Karpas-422 (cell line): ENCODE data around the gene PRH1. TPM values are rescaled to one million over a fixed set of nuclear protein-coding genes. Genes with fewer than 3 reads are reported as not detected.

Experiments used
- DNase-seq: peaks from one replicate; pipeline ENCODE4 v3.0.0-alpha.2; 2015
- H2AFZ ChIP-seq: fragments of 200-600 bp; sonication (generic); 2 replicates; pipeline ENCODE4 v1.6.1; 2014; ENCODE audit warnings: antibody characterized with exemption, low read length, mixed read lengths
- H3K27ac ChIP-seq: fragments of 200-600 bp; sonication (generic); 2 replicates; pipeline ENCODE4 v1.5.1; 2014; ENCODE audit warnings: mild to moderate bottlenecking, low read length, moderate library complexity
- H3K27me3 ChIP-seq: fragments of 200-600 bp; sonication (generic); 2 replicates; pipeline ENCODE4 v1.6.1; 2014; ENCODE audit warnings: low read length, mixed read lengths
- H3K36me3 ChIP-seq: fragments of 200-600 bp; sonication (generic); 2 replicates; pipeline ENCODE4 v1.6.1; 2014; ENCODE audit warnings: low read length, mixed read lengths; ENCODE audit not compliant: insufficient read depth
- H3K4me1 ChIP-seq: fragments of 200-600 bp; sonication (generic); 2 replicates; pipeline ENCODE4 v1.6.1; 2014; ENCODE audit warnings: mild to moderate bottlenecking, low read length, mixed read lengths
- H3K4me2 ChIP-seq: fragments of 200-600 bp; sonication (generic); 2 replicates; pipeline ENCODE4 v1.6.1; 2014; ENCODE audit warnings: low read length, low read depth, mild to moderate bottlenecking; ENCODE audit not compliant: poor library complexity, severe bottlenecking
- H3K4me3 ChIP-seq: fragments of 200-600 bp; sonication (generic); 2 replicates; pipeline ENCODE4 v1.5.1; 2014; ENCODE audit warnings: mild to moderate bottlenecking, antibody characterized with exemption, low read length, mixed read lengths
- H3K79me2 ChIP-seq: fragments of 200-600 bp; sonication (generic); 2 replicates; pipeline ENCODE4 v1.6.1; 2014; ENCODE audit warnings: mild to moderate bottlenecking, low read length, mixed read lengths
- H3K9ac ChIP-seq: fragments of 200-600 bp; sonication (generic); 2 replicates; pipeline ENCODE4 v1.6.0; 2014; ENCODE audit warnings: low read length
- H3K9me2 ChIP-seq: fragments of 200-600 bp; sonication (generic), shearing (Covaris generic); replicated peaks from 2 replicates; pipeline ENCODE4 v1.6.0; 2014; ENCODE audit warnings: mild to moderate bottlenecking, low read length, moderate library complexity; ENCODE audit not compliant: insufficient read depth
- H3K9me3 ChIP-seq: fragments of 300-700, 200-600 bp; sonication (generic); 2 replicates; pipeline ENCODE4 v1.6.1; 2014; ENCODE audit warnings: low read length, mixed read lengths
- H4K20me1 ChIP-seq: fragments of 200-600 bp; sonication (generic); 2 replicates; pipeline ENCODE4 v1.6.1; 2014; ENCODE audit warnings: mild to moderate bottlenecking, antibody characterized with exemption, low read length, low read depth; ENCODE audit not compliant: insufficient read depth
- total RNA-seq: library from RNA; depleted of rRNA; stranded (reverse); fragments of >200 nt; shearing (Covaris generic); gene quantifications from 2 replicates; pipeline ENCODE4 v1.2.3, GENCODE V29; 2014; ENCODE audit warnings: low replicate concordance; rRNA removed

Gene PRH1
- total RNA-seq: 27.7 and 64.5 TPM in 2 replicates

GRCh38 chr12:10884086-10884725 lies at the start of gene PRH1:
TSS of gene PRH1 (minus strand) at chr12:10884255. CDS start at chr12:10884217, 38 bp downstream.
- H4K20me1 ChIP-seq: no peaks in the 10 kb centered on the region
- H3K27ac ChIP-seq: no peak within 1 kb of the TSS
- H3K9ac ChIP-seq: no peak within 1 kb of the TSS
- H3K9me2 ChIP-seq: no peaks in the 10 kb centered on the region
- no peaks in the 10 kb centered on the region for H3K9me3 ChIP-seq
- DNase-seq: no peak
- H3K4me2 ChIP-seq: no peak within 1 kb of the TSS
- no peak within 1 kb of the TSS for H2AFZ ChIP-seq
- no peaks in the 10 kb centered on the region for H3K79me2 ChIP-seq
- no peaks in the 10 kb centered on the region for H3K27me3 ChIP-seq
- no peaks in the 10 kb centered on the region for H3K4me1 ChIP-seq
- no peaks in the 10 kb centered on the region for H3K36me3 ChIP-seq
- H3K4me3 ChIP-seq: no peak within 1 kb of the TSS

- Histone ChIP-seq H3K36me3 (no peaks in the 10 kb centered on the region), H2AFZ (no peak within 1 kb of the TSS), H3K4me3 (no peak within 1 kb of the TSS), H3K9me3 (no peaks in the 10 kb centered on the region), H3K9ac (no peak within 1 kb of the TSS), H3K9me2 (no peaks in the 10 kb centered on the region; the same call in 1 of the 2 replicates), H3K27ac (no peak within 1 kb of the TSS), H3K79me2 (no peaks in the 10 kb centered on the region), H3K27me3 (no peaks in the 10 kb centered on the region), H3K4me2 (no peak within 1 kb of the TSS), H3K4me1 (no peaks in the 10 kb centered on the region), H4K20me1 (no peaks in the 10 kb centered on the region)
- DNase-seq: no peak
Observed at GRCh38 chr12:10928746-10929286, 44.8 kb upstream of the PRH1 start, which contains the start of gene PRH2. TSS of gene PRH2 (plus strand) at chr12:10929236. CDS start at chr12:10929274, 38 bp downstream.

GRCh38 chr12:10926269-10926668 lies 42.2 kb upstream of the PRH1 start:
- H3K79me2 ChIP-seq: no peaks in the 10 kb centered on the region
- H3K36me3 ChIP-seq: no peaks in the 10 kb centered on the region
- no peak overlapping the region for H3K4me2 ChIP-seq
- no peaks in the 10 kb centered on the region for H4K20me1 ChIP-seq
- no peak overlapping the region for H3K27ac ChIP-seq
- H2AFZ ChIP-seq: no peak overlapping the region
- H3K27me3 ChIP-seq: no peaks in the 10 kb centered on the region
- H3K9me3 ChIP-seq: no peaks in the 10 kb centered on the region
- no peaks in the 10 kb centered on the region; the same call in 1 of the 2 replicates for H3K9me2 ChIP-seq
- no peak overlapping the region for H3K4me3 ChIP-seq
- H3K9ac ChIP-seq: no peak overlapping the region
- H3K4me1 ChIP-seq: no peaks in the 10 kb centered on the region
- no peak for DNase-seq

- Histone ChIP-seq H3K9me3 (no peaks in the 10 kb centered on the region), H2AFZ (no peak overlapping the region), H3K9ac (no peak overlapping the region), H3K36me3 (no peaks in the 10 kb centered on the region), H4K20me1 (no peaks in the 10 kb centered on the region), H3K4me2 (no peak overlapping the region), H3K27ac (no peak overlapping the region), H3K9me2 (no peaks in the 10 kb centered on the region), H3K4me3 (no peak overlapping the region), H3K79me2 (peaks cover 3% of the 10 kb centered on the region; the same call in 1 of the 2 replicates), H3K27me3 (no peaks in the 10 kb centered on the region), H3K4me1 (no peaks in the 10 kb centered on the region)
- no peak for DNase-seq
Observed at GRCh38 chr12:10919809-10920208, 35.8 kb upstream of the PRH1 start.

- Histone ChIP-seq H3K36me3 (no peaks in the 10 kb centered on the region), H3K4me1 (no peaks in the 10 kb centered on the region), H3K9me2 (no peaks in the 10 kb centered on the region), H3K4me3 (no peak overlapping the region), H4K20me1 (no peaks in the 10 kb centered on the region), H3K4me2 (no peak overlapping the region), H3K79me2 (no peaks in the 10 kb centered on the region), H2AFZ (no peak overlapping the region), H3K9ac (no peak overlapping the region), H3K9me3 (0 out of 2 replicates have a peak, but pooled peaks cover 4% of the 10 kb centered on the region), H3K27me3 (no peaks in the 10 kb centered on the region), H3K27ac (no peak overlapping the region)
- no peak for DNase-seq
Observed at GRCh38 chr12:10910380-10910779, 26.3 kb upstream of the PRH1 start.

- Histone ChIP-seq H2AFZ (no peak within 1 kb of the TSS), H3K79me2 (no peaks in the 10 kb centered on the region; the same call in 1 of the 2 replicates), H3K9me2 (no peaks in the 10 kb centered on the region), H4K20me1 (no peaks in the 10 kb centered on the region), H3K4me2 (no peak within 1 kb of the TSS), H3K27me3 (no peaks in the 10 kb centered on the region), H3K27ac (no peak within 1 kb of the TSS), H3K4me3 (no peak within 1 kb of the TSS), H3K36me3 (no peaks in the 10 kb centered on the region), H3K4me1 (no peaks in the 10 kb centered on the region), H3K9me3 (0 out of 2 replicates have a peak, but pooled peaks cover 4% of the 10 kb centered on the region), H3K9ac (no peak within 1 kb of the TSS)
- no peak for DNase-seq
Observed at GRCh38 chr12:10909462-10909861, 25.4 kb upstream of the PRH1 start, which contains the start of gene TAS2R13. TSS of gene TAS2R13 (minus strand) at chr12:10909562. CDS start at chr12:10909298, 264 bp downstream.

GRCh38 chr12:10904686-10905085 lies 20.6 kb upstream of the PRH1 start:
- H3K4me3 ChIP-seq: no peak overlapping the region

GRCh38 chr12:10901427-10901826 lies 17.4 kb upstream of the PRH1 start:
- no peaks in the 10 kb centered on the region for H3K9me2 ChIP-seq
- H3K27me3 ChIP-seq: no peaks in the 10 kb centered on the region
- H2AFZ ChIP-seq: no peak overlapping the region
- H3K4me2 ChIP-seq: no peak overlapping the region
- 0 out of 2 replicates have a peak, but pooled peaks cover 4% of the 10 kb centered on the region for H3K9me3 ChIP-seq
- no peak overlapping the region for H3K27ac ChIP-seq
- H4K20me1 ChIP-seq: no peaks in the 10 kb centered on the region
- no peak for DNase-seq
- no peak overlapping the region for H3K4me3 ChIP-seq
- H3K4me1 ChIP-seq: no peaks in the 10 kb centered on the region
- H3K36me3 ChIP-seq: no peaks in the 10 kb centered on the region
- H3K9ac ChIP-seq: no peak overlapping the region
- peaks cover 22% of the 10 kb centered on the region for H3K79me2 ChIP-seq

More at GRCh38 chr12:10904686-10905085, 20.6 kb upstream of the PRH1 start:
- H3K4me2 ChIP-seq: no peak overlapping the region
- no peak for DNase-seq
- H3K27ac ChIP-seq: no peak overlapping the region
- H3K4me1 ChIP-seq: no peaks in the 10 kb centered on the region
- H3K9me2 ChIP-seq: no peaks in the 10 kb centered on the region
- 0 out of 2 replicates have a peak, but pooled peaks cover 4% of the 10 kb centered on the region for H3K9me3 ChIP-seq
- H3K79me2 ChIP-seq: peaks cover 12% of the 10 kb centered on the region
- no peaks in the 10 kb centered on the region for H3K27me3 ChIP-seq
- H3K36me3 ChIP-seq: no peaks in the 10 kb centered on the region
- H4K20me1 ChIP-seq: no peaks in the 10 kb centered on the region
- H2AFZ ChIP-seq: no peak overlapping the region
- no peak overlapping the region for H3K9ac ChIP-seq
